Nephron (organoid): ENCODE results near the gene ATM.

ENCODE experiments used
- H3K27ac Mint-ChIP-seq, 3 experiments: 2 replicates each; pipeline ENCODE4 v1.8.0; 2020; ENCODE audit warnings: mixed read lengths in 3 of 3, mild to moderate bottlenecking in 2 of 3, moderate library complexity in 1 of 3
- H3K27me3 Mint-ChIP-seq: 2 replicates; pipeline ENCODE4 v1.8.0; 2021; ENCODE audit warnings: low read depth, mild to moderate bottlenecking, moderate library complexity, mixed read lengths
- H3K36me3 Mint-ChIP-seq: 2 replicates; pipeline ENCODE4 v1.8.0; 2020; ENCODE audit warnings: low read depth, mixed read lengths
- H3K4me1 Mint-ChIP-seq: 2 replicates; pipeline ENCODE4 v1.8.0; 2020; ENCODE audit warnings: mixed read lengths
- H3K4me3 Mint-ChIP-seq, 3 experiments: 2 replicates each; pipeline ENCODE4 v1.8.0; 2020; ENCODE audit warnings: mild to moderate bottlenecking in 3 of 3, mixed read lengths in 3 of 3, moderate library complexity in 2 of 3
- H3K9me3 Mint-ChIP-seq: 2 replicates; pipeline ENCODE4 v1.8.0; 2020; ENCODE audit warnings: mixed read lengths
- TF ChIP-seq, protein P1 (sequence below), 3 experiments: fragments of 200-600 bp; sonication (generic); IDR thresholded peaks; one replicate each; pipeline ENCODE4 v1.5.0; 2021; ENCODE audit warnings: antibody characterized with exemption in 3 of 3; ENCODE audit not compliant: unreplicated experiment in 3 of 3

ATM gene

DNA sequence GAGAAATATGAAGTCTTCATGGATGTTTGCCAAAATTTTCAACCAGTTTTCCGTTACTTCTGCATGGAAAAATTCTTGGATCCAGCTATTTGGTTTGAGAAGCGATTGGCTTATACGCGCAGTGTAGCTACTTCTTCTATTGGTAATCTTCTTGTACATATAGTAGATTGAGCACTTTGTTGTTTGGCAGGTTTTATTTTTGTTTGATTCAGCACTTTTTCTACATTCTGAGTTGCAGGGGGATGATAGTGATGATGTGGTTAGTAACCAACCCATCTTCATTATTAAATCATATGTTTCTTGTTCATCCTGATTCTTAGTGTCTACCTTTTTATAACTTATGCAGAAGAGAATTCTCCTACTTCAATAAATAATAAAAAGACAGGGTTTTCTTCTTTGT, 122.9 kb downstream of the ATM start:
- H3K9me3 Mint-ChIP-seq, result no peaks in the 10 kb centered on the region
- no peaks in the 10 kb centered on the region for H3K27me3 Mint-ChIP-seq
- no peak overlapping the region for H3K27ac Mint-ChIP-seq
- TF ChIP-seq, protein P1, sequence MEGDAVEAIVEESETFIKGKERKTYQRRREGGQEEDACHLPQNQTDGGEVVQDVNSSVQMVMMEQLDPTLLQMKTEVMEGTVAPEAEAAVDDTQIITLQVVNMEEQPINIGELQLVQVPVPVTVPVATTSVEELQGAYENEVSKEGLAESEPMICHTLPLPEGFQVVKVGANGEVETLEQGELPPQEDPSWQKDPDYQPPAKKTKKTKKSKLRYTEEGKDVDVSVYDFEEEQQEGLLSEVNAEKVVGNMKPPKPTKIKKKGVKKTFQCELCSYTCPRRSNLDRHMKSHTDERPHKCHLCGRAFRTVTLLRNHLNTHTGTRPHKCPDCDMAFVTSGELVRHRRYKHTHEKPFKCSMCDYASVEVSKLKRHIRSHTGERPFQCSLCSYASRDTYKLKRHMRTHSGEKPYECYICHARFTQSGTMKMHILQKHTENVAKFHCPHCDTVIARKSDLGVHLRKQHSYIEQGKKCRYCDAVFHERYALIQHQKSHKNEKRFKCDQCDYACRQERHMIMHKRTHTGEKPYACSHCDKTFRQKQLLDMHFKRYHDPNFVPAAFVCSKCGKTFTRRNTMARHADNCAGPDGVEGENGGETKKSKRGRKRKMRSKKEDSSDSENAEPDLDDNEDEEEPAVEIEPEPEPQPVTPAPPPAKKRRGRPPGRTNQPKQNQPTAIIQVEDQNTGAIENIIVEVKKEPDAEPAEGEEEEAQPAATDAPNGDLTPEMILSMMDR (IDR thresholded peaks at IDR 0.05; ENCODE audit: unreplicated experiment in 3 of 3), result no peak
- H3K4me1 Mint-ChIP-seq, result no peaks in the 10 kb centered on the region
- no peak overlapping the region for H3K4me3 Mint-ChIP-seq
- peaks cover 36% of the 10 kb centered on the region for H3K36me3 Mint-ChIP-seq

DNA sequence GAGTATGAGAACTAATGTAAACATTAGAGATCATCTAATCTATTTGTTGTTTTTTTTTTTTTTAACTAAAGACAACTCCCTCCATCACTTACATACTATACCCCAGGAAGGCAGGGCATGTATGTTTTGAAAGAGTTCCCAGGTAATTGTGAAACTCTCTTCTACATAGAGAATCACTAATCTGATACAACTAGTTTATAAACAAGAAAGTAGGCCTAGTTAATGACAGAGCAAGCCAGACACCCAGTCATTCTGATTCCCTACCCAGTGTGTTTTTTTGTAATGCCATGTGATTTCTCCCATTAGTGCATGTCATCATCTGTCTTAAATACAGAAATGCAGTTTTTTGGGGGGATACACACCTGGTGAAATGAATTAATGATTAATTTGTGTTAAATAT, 123.6 kb downstream of the ATM start:
- Mint-ChIP-seq H3K9me3 (no peaks in the 10 kb centered on the region), H3K4me1 (no peaks in the 10 kb centered on the region), H3K27me3 (no peaks in the 10 kb centered on the region), H3K4me3 (no peak overlapping the region), H3K36me3 (peaks cover 38% of the 10 kb centered on the region), H3K27ac (no peak overlapping the region)
- TF ChIP-seq, protein P1 (IDR thresholded peaks at IDR 0.05; ENCODE audit: unreplicated experiment in 3 of 3), result no peak

DNA sequence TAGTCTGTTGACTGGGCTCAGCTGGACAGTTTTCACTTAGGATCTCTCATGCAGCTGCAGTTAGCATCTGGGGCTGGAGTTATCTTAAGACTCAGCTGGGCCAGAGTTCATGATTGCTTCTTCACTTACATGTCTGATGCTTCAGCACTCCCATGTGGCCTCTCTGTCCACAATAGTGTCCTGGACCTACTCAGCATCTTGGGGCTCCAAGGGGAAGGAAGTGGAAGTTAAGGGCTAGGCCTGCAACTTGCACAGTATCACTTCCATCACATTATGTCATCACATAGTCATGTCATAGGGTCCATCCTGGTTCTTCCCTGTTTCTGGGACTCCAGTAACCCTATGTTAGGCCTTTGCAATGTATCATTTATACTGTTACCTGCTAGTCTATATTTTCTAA, 128.6 kb downstream of the ATM start:
- Mint-ChIP-seq H3K36me3 (peaks cover 73% of the 10 kb centered on the region), H3K27me3 (no peaks in the 10 kb centered on the region), H3K4me3 (no peak overlapping the region), H3K9me3 (peaks cover 1% of the 10 kb centered on the region), H3K4me1 (no peaks in the 10 kb centered on the region), H3K27ac (no peak overlapping the region)
- TF ChIP-seq, protein P1 (IDR thresholded peaks at IDR 0.05; ENCODE audit: unreplicated experiment in 3 of 3), result no peak

DNA sequence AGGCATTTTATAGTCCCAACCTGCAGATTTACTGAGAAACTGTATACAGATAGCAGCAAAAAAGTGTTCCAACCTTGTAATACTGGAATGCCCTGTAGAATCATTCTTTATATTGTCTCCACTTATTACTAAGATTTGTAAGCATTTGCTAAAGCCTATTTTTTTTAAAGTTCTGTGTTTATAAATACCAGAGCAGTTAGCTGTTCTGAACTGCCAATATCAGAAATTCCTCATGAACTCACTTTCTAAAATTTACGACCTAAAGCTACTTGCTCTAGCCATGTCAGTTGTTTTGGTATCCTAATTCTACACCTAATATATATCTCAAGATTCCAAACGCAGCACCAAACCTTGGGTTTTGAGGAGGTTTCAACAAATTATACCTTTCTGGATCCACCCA, 141.3 kb downstream of the ATM start:
- Mint-ChIP-seq H3K36me3 (peaks cover 47% of the 10 kb centered on the region), H3K27ac (no peak overlapping the region), H3K27me3 (no peaks in the 10 kb centered on the region), H3K4me3 (no peak overlapping the region), H3K4me1 (no peaks in the 10 kb centered on the region), H3K9me3 (peaks cover 11% of the 10 kb centered on the region)
- TF ChIP-seq, protein P1 (IDR thresholded peaks at IDR 0.05; ENCODE audit: unreplicated experiment in 3 of 3), result no peak

DNA sequence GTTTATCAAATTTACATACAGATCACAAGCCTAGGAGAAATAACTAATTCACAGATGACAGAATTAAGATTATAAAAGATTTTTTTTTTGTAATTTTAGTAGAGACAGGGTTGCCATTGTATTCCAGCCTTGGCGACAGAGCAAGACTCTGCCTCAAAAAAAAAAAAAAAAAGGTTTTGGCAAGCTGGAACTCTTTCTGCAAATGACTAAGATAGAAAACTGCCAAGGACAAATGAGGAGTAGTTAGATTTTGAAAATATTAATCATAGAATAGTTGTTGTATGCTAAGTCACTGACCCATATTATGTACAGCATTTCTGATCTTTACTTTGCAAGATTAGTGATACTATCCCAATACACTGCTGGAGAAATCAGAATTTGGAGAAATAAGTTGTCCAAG, 145.3 kb downstream of the ATM start:
- Mint-ChIP-seq H3K4me3 (no peak overlapping the region), H3K27me3 (no peaks in the 10 kb centered on the region), H3K36me3 (peaks cover 52% of the 10 kb centered on the region), H3K9me3 (peaks cover 6% of the 10 kb centered on the region), H3K27ac (no peak overlapping the region), H3K4me1 (no peaks in the 10 kb centered on the region)
- TF ChIP-seq, protein P1 (IDR thresholded peaks at IDR 0.05; ENCODE audit: unreplicated experiment in 3 of 3), result no peak

DNA sequence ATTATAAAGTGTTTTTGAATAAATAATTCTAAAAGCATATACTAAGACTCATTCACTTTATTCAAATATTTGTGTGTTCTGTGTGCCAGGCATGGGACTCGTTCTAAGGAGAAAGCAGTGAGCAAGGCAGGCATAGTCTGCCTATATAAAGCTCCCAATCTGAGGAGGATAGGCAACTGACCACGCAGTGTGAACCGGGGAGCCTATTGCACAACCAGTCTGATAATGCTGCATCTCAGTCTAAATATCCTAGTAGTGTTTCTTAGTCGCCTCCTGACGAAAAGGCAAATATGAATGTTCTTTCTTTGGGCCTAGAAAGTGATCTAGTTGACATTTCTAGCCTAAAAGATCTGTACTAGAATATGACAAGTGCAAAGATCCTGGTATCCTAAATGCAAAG, 146.2 kb downstream of the ATM start:
- H3K27me3 Mint-ChIP-seq, result no peaks in the 10 kb centered on the region
- no peaks in the 10 kb centered on the region for H3K4me1 Mint-ChIP-seq
- TF ChIP-seq, protein P1 (IDR thresholded peaks at IDR 0.05; ENCODE audit: unreplicated experiment in 3 of 3), result no peak
- H3K27ac Mint-ChIP-seq, result no peak overlapping the region
- H3K9me3 Mint-ChIP-seq, result peaks cover 7% of the 10 kb centered on the region
- peaks cover 50% of the 10 kb centered on the region for H3K36me3 Mint-ChIP-seq
- H3K4me3 Mint-ChIP-seq, result no peak overlapping the region
